Aorta (tissue), 5 donors: ENCODE data around the gene C2CD4D. TPM values are rescaled to one million over a fixed set of nuclear protein-coding genes. Genes with fewer than 3 reads are reported as not detected.
"Not testable (repeated sequence)": the region's sequence is repeated elsewhere in the genome, so short reads cannot be mapped to it uniquely, and the experiment has no call there.

Experiments
- ATAC-seq: fragments of 200-7000 bp; cut with Tn5 transposase; one replicate; pipeline ENCODE4 v1.9.1; 2022; ENCODE audit warnings: moderate library complexity; ENCODE audit not compliant: low FRiP score
- DNase-seq, 2 donors: peaks; one replicate each; pipeline ENCODE4 v3.0.0-alpha.2; 2020
- H3K27ac ChIP-seq, 2 donors: one replicate each; pipeline ENCODE4 v1.5.1; 2013; ENCODE audit warnings: low read length in 2 of 2, mild to moderate bottlenecking in 2 of 2, moderate library complexity in 2 of 2, control low read depth in 1 of 2, inconsistent platforms in 1 of 2, low read depth in 1 of 2
- H3K27me3 ChIP-seq, 2 donors: one replicate each; pipeline ENCODE4 v1.6.1; 2013; ENCODE audit warnings: control low read depth in 1 of 2, low read length in 1 of 2, mild to moderate bottlenecking in 1 of 2, moderate library complexity in 1 of 2; ENCODE audit not compliant: insufficient read depth in 2 of 2, control insufficient read depth in 1 of 2
- H3K36me3 ChIP-seq, 2 donors: one replicate each; pipeline ENCODE4 v1.6.1; 2013; ENCODE audit warnings: control low read depth in 1 of 2, low read length in 1 of 2, mild to moderate bottlenecking in 1 of 2; ENCODE audit not compliant: insufficient read depth in 2 of 2, control insufficient read depth in 1 of 2
- H3K4me1 ChIP-seq, 2 donors: one replicate each; pipeline ENCODE4 v1.6.1; 2013; ENCODE audit warnings: low read length in 2 of 2, control low read depth in 1 of 2, mild to moderate bottlenecking in 1 of 2, moderate library complexity in 1 of 2; ENCODE audit not compliant: insufficient read depth in 2 of 2, control insufficient read depth in 1 of 2
- H3K4me3 ChIP-seq, 2 donors: one replicate each; pipeline ENCODE4 v1.5.1; 2013; ENCODE audit warnings: low read length in 2 of 2, control low read depth in 1 of 2, mild to moderate bottlenecking in 1 of 2
- H3K9me3 ChIP-seq: one replicate; pipeline ENCODE4 v1.6.1; 2013; ENCODE audit warnings: mild to moderate bottlenecking, low read length; ENCODE audit not compliant: control insufficient read depth
- WGBS, 2 donors: extraction: QIAGEN DNeasy Blood & Tissue Kit; methylation state at CpG; one replicate each; pipeline ENCODE4 v1.1.7; 2013; 5-methylcytosine and 5-hydroxymethylcytosine counted together
- intact Hi-C, 2 donors: fragments of 100-400 bp; cut with DNase I; formaldehyde crosslinking; loops; one replicate each; pipeline versions ENCODE4 v1.14.2 to v1.15.0; 2022
- polyA plus RNA-seq, 2 donors: library from polyadenylated mRNA; stranded (reverse); fragments of 200-250 nt; gene quantifications; one replicate each; pipeline ENCODE4 v1.2.3, GENCODE V29; 2013
- total RNA-seq, 2 donors: library from RNA; stranded (reverse); fragmentation: NEBNext Ultra II Directional; extraction: Animal tissue kit (Norgen Biotek cat#: 25700); gene quantifications; one replicate each; pipeline ENCODE4 v1.2.1, GENCODE V29; 2021
- donor health status: healthy with polysubstance abuse.
- donor health status: Bipolar disorder and iron deficiency.
- donor health status: DM: no; HTN: no; CAD: no.
- donor health status: DM: no; HTN: no; CAD: no.
- donor health status: DM: yes; HTN: yes; CAD: no.

The C2CD4D gene
- total and polyA plus RNA-seq, 4 donors: not detected

- Histone ChIP-seq H3K4me1 (no peaks in the 10 kb centered on the region), H3K4me3 (no peak overlapping the region), H3K36me3 (peaks cover 0 to 2% of the 10 kb centered on the region in 2 donors), H3K27me3 (no peaks in the 10 kb centered on the region), H3K27ac (no peak overlapping the region), H3K9me3 (no peaks in the 10 kb centered on the region)
- WGBS, 2 donors: 96 to 99% methylated on average over 2 of the region's 2 CpGs
- intact Hi-C loops: no loop called here
- DNase-seq (no peak), ATAC-seq (no peak)
Observed at GRCh38 chr1:151882466-151882865, 42.8 kb upstream of the C2CD4D start.

- WGBS, 2 donors: 46 to 55% methylated on average over 2 of the region's 2 CpGs
- Histone ChIP-seq H3K27ac (no peak overlapping the region), H3K27me3 (no peaks in the 10 kb centered on the region), H3K4me3 (no peak overlapping the region), H3K36me3 (peaks cover 0 to 2% of the 10 kb centered on the region in 2 donors), H3K4me1 (no peaks in the 10 kb centered on the region), H3K9me3 (no peaks in the 10 kb centered on the region)
- no peak for DNase-seq
- intact Hi-C loops: no loop called here
- no peak for ATAC-seq
Observed at GRCh38 chr1:151881479-151881878, 41.9 kb upstream of the C2CD4D start.

GRCh38 chr1:151875419-151876097 is 35.9 kb upstream of the C2CD4D start:
- intact Hi-C loops: no loop called here
- Histone ChIP-seq H3K27ac (no peak overlapping the region), H3K36me3 (no peaks in the 10 kb centered on the region), H3K9me3 (no peaks in the 10 kb centered on the region), H3K4me3 (no peak overlapping the region), H3K4me1 (no peaks in the 10 kb centered on the region), H3K27me3 (no peaks in the 10 kb centered on the region)
- no peak for ATAC-seq
- 92 to 100% methylated on average over 1 of the region's 1 CpG for WGBS, 2 donors
- DNase-seq: no peak

GRCh38 chr1:151872776-151873175 is 33.2 kb upstream of the C2CD4D start:
- H3K27me3 ChIP-seq, H3K4me3 ChIP-seq, H3K9me3 ChIP-seq, H3K27ac ChIP-seq, intact Hi-C loops, H3K4me1 ChIP-seq, DNase-seq, H3K36me3 ChIP-seq, ATAC-seq: not testable (repeated sequence)
- 72 to 75% methylated on average over 9 of the region's 9 CpGs for WGBS, 2 donors

GRCh38 chr1:151871284-151872030 is 31.8 kb upstream of the C2CD4D start:
- no peaks in the 10 kb centered on the region for H3K36me3 ChIP-seq
- no peak overlapping the region for H3K4me3 ChIP-seq
- no peaks in the 10 kb centered on the region for H3K4me1 ChIP-seq
- no peak for ATAC-seq
- DNase-seq: no peak
- H3K9me3 ChIP-seq: no peaks in the 10 kb centered on the region
- intact Hi-C loops: no loop called here
- 43 to 52% methylated on average over 5 of the region's 5 CpGs for WGBS, 2 donors
- no peaks in the 10 kb centered on the region for H3K27me3 ChIP-seq
- no peak overlapping the region for H3K27ac ChIP-seq

- no peak for DNase-seq
- H3K9me3 ChIP-seq: no peaks in the 10 kb centered on the region
- WGBS, 2 donors: 29 to 41% methylated on average over 3 of the region's 3 CpGs
- H3K4me3 ChIP-seq: no peak overlapping the region
- H3K4me1 ChIP-seq: no peaks in the 10 kb centered on the region
- no peak for ATAC-seq
- H3K36me3 ChIP-seq: no peaks in the 10 kb centered on the region
- no peaks in the 10 kb centered on the region for H3K27me3 ChIP-seq
- intact Hi-C loops: no loop called here
- no peak overlapping the region for H3K27ac ChIP-seq
Observed at GRCh38 chr1:151868486-151868885, 28.9 kb upstream of the C2CD4D start.

- 65 to 68% methylated on average over 7 of the region's 7 CpGs for WGBS, 2 donors
- Histone ChIP-seq H3K27ac (no peak overlapping the region), H3K27me3 (no peaks in the 10 kb centered on the region), H3K4me3 (no peak overlapping the region), H3K4me1 (no peaks in the 10 kb centered on the region), H3K36me3 (no peaks in the 10 kb centered on the region), H3K9me3 (no peaks in the 10 kb centered on the region)
- ATAC-seq (no peak), DNase-seq (no peak)
- intact Hi-C loops: no loop called here
Observed at GRCh38 chr1:151867765-151868411, 28.3 kb upstream of the C2CD4D start.

- no peaks in the 10 kb centered on the region for H3K4me1 ChIP-seq
- H3K9me3 ChIP-seq: no peaks in the 10 kb centered on the region
- H3K4me3 ChIP-seq: no peak overlapping the region
- ATAC-seq (no peak), DNase-seq (no peak)
- no peak overlapping the region for H3K27ac ChIP-seq
- H3K27me3 ChIP-seq: no peaks in the 10 kb centered on the region
- 60 to 62% methylated on average over 2 of the region's 2 CpGs for WGBS, 2 donors
- H3K36me3 ChIP-seq: no peaks in the 10 kb centered on the region
- intact Hi-C loops: no loop called here
Observed at GRCh38 chr1:151867321-151867720, 27.7 kb upstream of the C2CD4D start.
